Pancreas (tissue), 10 donors: ENCODE results near the gene POLR1E. TPM values are rescaled to one million over a fixed set of nuclear protein-coding genes. Genes with fewer than 3 reads are reported as not detected.

Experiments used
- ATAC-seq, 4 donors: fragments of 200-7000 bp; cut with Tn5 transposase; one replicate each; pipeline versions ENCODE4 v1.8.0 to v1.9.1; 2020; ENCODE audit warnings: mild to moderate bottlenecking in 4 of 4, moderate library complexity in 4 of 4
- DNase-seq, 6 donors: peaks; one replicate each; pipeline ENCODE4 v3.0.0-alpha.2; 2020
- FAIRE-seq: peaks from 2 replicates; lab custom pipeline; 2012; peaks lifted over from hg19 to GRCh38; lab: Jason Lieb, UNC
- H3K27ac ChIP-seq, 4 donors: fragments of 200-600 bp; sonication (generic); 1 replicate in 3 of 4; 2 replicates in 1 of 4; pipeline versions ENCODE4 v1.5.0 to v1.8.0; 2020
- H3K27me3 ChIP-seq, 4 donors: fragments of 200-600 bp; one replicate each; pipeline ENCODE4 v1.8.0; 2021
- H3K36me3 ChIP-seq, 3 donors: fragments of 200-600 bp; sonication (generic) in 1 of 3; one replicate each; pipeline versions ENCODE4 v1.5.0 to v1.8.0; 2020 to 2021
- H3K4me1 ChIP-seq, 3 donors: fragments of 200-600 bp; one replicate each; pipeline ENCODE4 v1.8.0; 2021
- H3K4me3 ChIP-seq, 4 donors: fragments of 200-600 bp; sonication (generic) in 2 of 4; one replicate each; pipeline versions ENCODE4 v1.5.0 to v1.8.0; 2020 to 2021
- H3K9me3 ChIP-seq, 4 donors: fragments of 200-600 bp; one replicate each; pipeline ENCODE4 v1.8.0; 2021
- WGBS, 2 donors: extraction: QIAGEN DNeasy Blood & Tissue Kit; methylation state at CpG; one replicate each; pipeline ENCODE4 v1.1.7; 2013; 5-methylcytosine and 5-hydroxymethylcytosine counted together
- intact Hi-C, 3 donors: fragments of 100-400 bp; cut with DNase I; formaldehyde crosslinking; loops; one replicate each; pipeline versions ENCODE4 v1.11.1 to v1.14.2; 2022
- polyA plus RNA-seq, 2 donors: library from polyadenylated mRNA; stranded (reverse); fragments of 200-250 nt; gene quantifications; one replicate each; pipeline ENCODE4 v1.2.3, GENCODE V29; 2013
- total RNA-seq, 6 donors: library from RNA; stranded (reverse); fragmentation: NEBNext Ultra II Directional in 4 of 6; extraction: Animal tissue kit (Norgen Biotek cat#: 25700) in 4 of 6; gene quantifications; one replicate each; pipeline versions ENCODE4 v1.2.1 to v1.2.4, GENCODE V29; 2021 to 2023
- TF ChIP-seq, protein P1 (sequence below), 4 donors: fragments of 200-600 bp; sonication (generic) in 3 of 4; IDR thresholded peaks; one replicate each; pipeline versions ENCODE4 v1.5.0 to v1.8.0; 2021; ENCODE audit warnings: antibody characterized with exemption in 4 of 4
- donor health status: healthy with polysubstance abuse.
- donor health status: DM: no; HTN: no; CAD: no; lungs with moderate emphysema.
- donor health status: DM: no; HTN: no; CAD: no.
- donor health status: control.
- donor health status: control.
- donor health status: Bipolar disorder and iron deficiency.
- donor health status: DM: yes; HTN: yes; CAD: no.
- donor health status: DM: no; HTN: no; CAD: no.
- donor health status: DM: no; HTN: no; CAD: no.
- donor health status: DM: yes; HTN: yes; CAD: no.

The POLR1E gene
- total and polyA plus RNA-seq, 8 donors = 11.9 to 30.1 (median 17.1) TPM

DNA sequence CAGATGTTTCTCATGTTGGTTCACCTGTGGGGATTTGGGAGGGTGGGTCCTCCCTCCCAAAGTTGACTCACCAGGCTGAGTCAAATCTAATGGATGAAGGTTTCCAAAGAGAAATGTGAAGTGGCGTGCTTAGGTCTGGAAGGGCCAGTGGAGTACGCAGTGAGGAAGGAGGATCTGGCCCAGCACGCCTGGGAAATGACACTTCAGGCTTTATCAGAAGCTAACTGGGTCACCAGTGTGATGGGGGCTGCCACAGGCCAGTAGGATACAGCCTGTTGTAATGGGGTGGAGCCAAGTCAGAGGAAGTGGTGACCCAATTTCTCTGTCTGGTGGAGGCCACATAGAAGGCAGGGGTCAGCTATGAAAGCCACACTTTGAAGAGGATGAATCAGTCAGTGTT, 18.0 kb downstream of the POLR1E start:
- TF ChIP-seq, protein P1, sequence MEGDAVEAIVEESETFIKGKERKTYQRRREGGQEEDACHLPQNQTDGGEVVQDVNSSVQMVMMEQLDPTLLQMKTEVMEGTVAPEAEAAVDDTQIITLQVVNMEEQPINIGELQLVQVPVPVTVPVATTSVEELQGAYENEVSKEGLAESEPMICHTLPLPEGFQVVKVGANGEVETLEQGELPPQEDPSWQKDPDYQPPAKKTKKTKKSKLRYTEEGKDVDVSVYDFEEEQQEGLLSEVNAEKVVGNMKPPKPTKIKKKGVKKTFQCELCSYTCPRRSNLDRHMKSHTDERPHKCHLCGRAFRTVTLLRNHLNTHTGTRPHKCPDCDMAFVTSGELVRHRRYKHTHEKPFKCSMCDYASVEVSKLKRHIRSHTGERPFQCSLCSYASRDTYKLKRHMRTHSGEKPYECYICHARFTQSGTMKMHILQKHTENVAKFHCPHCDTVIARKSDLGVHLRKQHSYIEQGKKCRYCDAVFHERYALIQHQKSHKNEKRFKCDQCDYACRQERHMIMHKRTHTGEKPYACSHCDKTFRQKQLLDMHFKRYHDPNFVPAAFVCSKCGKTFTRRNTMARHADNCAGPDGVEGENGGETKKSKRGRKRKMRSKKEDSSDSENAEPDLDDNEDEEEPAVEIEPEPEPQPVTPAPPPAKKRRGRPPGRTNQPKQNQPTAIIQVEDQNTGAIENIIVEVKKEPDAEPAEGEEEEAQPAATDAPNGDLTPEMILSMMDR (IDR thresholded peaks at IDR 0.05) = no peak
- no peak overlapping the region for H3K4me3 ChIP-seq
- intact Hi-C loops = no loop called here
- H3K36me3 ChIP-seq = peaks cover 0 to 37% (median 7%) of the 10 kb centered on the region in 3 donors
- no peak for FAIRE-seq
- H3K27ac ChIP-seq = no peak overlapping the region
- WGBS, 2 donors = 87 to 91% methylated on average over 3 of the region's 3 CpGs
- no peaks in the 10 kb centered on the region for H3K9me3 ChIP-seq
- ATAC-seq = peak in 1 of 4 donors; percentile 9
- DNase-seq = no peak
- H3K27me3 ChIP-seq = no peaks in the 10 kb centered on the region
- peaks cover 0 to 6% (median 0%) of the 10 kb centered on the region in 3 donors for H3K4me1 ChIP-seq

DNA sequence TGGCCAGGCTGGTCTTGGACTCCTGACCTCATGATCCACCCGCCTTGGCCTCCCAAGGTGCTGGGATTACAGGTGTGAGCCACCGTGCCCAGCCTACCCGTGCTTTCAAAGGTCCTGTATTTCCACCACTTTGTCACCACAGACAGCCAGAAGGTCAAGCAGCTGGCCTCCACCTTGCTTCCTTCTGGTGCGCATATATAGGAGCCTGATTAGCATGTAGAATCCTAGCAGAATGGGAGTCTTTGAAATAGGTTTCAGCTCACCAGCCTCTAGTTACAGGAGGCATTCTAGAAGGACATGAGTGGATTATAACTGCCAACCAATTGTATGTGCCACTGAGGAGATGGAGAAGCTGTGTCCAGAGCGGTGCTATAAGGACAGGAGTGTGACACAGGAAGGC, 18.9 kb downstream of the POLR1E start:
- Histone ChIP-seq H3K4me1 (peaks cover 0 to 6% (median 0%) of the 10 kb centered on the region in 3 donors), H3K27me3 (no peaks in the 10 kb centered on the region), H3K4me3 (no peak overlapping the region), H3K9me3 (no peaks in the 10 kb centered on the region), H3K36me3 (peaks cover 0 to 29% (median 4%) of the 10 kb centered on the region in 3 donors), H3K27ac (no peak overlapping the region)
- intact Hi-C loops = no loop called here
- TF ChIP-seq, protein P1 (IDR thresholded peaks at IDR 0.05) = no peak
- DNase-seq (no peak), FAIRE-seq (no peak), ATAC-seq (no peak)
- 86 to 89% methylated on average over 5 of the region's 5 CpGs for WGBS, 2 donors

DNA sequence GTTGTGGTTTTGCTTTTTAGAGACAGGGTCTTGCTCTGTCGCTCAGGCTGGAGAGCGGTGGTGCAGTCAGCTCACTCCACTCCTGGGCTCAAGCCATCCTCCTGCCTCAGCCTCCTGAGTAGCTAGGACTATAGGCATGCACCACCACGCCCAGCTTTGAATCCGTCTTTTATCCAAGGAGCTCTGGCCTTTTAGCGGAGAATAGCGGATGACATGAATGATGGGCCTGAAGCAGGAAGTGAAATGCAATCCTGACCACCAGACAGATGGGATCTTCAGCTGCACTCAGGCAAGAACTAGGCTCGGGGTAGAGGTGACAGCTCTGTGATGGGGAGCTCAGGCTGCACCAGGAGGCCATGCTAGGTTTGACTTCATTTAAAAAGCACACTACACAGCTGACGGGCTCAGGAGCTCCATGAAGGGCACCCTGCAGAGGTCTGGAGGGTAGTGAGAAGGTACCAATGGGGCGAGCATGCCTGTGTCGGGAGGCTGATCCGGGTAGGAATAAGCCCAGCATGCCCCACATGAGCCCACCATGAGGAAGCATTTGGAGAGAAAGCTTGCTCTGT, 21.9 kb downstream of the POLR1E start:
- intact Hi-C loops = no loop called here
- Histone ChIP-seq H3K36me3 (peaks cover 0 to 15% (median 0%) of the 10 kb centered on the region in 3 donors), H3K4me1 (no peaks in the 10 kb centered on the region), H3K27me3 (no peaks in the 10 kb centered on the region), H3K4me3 (no peak overlapping the region), H3K27ac (no peak overlapping the region), H3K9me3 (no peaks in the 10 kb centered on the region)
- WGBS, 2 donors = 94 to 98% methylated on average over 11 of the region's 11 CpGs
- no peak for ATAC-seq
- no peak for FAIRE-seq
- TF ChIP-seq, protein P1 (IDR thresholded peaks at IDR 0.05) = no peak
- DNase-seq = no peak

DNA sequence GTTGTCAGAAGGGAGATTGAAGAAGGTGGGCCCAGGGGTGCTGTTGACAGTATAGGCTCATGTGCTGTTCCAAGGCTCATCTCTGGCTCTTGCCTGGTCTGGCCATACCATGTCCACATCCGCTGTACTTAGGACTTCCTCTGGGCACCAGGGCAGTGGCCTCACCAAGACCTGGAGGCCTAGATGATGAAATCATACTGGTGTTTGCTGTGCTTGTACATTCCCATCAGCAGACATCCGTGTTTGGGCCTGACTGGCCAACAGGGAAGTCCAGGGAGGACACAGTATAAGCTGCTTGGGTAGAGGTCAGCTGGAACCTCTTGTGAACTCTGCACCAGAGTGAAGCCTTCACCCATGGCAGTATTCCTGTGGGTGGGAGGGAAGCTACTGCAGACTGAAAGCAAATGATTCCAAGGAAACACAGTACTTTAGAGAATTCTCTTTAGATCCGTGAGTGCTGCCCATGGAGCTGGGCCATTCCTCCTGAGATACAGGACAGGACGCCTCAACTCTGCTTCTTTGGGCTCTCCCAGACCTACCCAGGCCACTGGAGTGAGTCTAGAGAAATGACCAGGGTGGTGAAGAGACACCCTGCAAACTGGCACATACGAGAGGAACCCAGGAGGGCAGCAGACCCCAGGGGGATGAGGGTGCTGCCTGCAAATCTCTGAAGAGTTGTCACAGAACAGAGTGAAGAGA, 22.5 kb downstream of the POLR1E start:
- no peaks in the 10 kb centered on the region for H3K27me3 ChIP-seq
- whole genome bisulfite sequencing, 2 donors = 87 to 90% methylated on average over 5 of the region's 5 CpGs
- peaks cover 0 to 9% (median 0%) of the 10 kb centered on the region in 3 donors for H3K36me3 ChIP-seq
- H3K4me1 ChIP-seq = no peaks in the 10 kb centered on the region
- H3K27ac ChIP-seq = no peak overlapping the region
- intact Hi-C loops = no loop called here
- no peak for FAIRE-seq
- no peak overlapping the region for H3K4me3 ChIP-seq
- TF ChIP-seq, protein P1 (IDR thresholded peaks at IDR 0.05) = no peak
- ATAC-seq = peak in 2 of 4 donors; percentile 24 to 27
- no peak for DNase-seq
- no peaks in the 10 kb centered on the region for H3K9me3 ChIP-seq

DNA sequence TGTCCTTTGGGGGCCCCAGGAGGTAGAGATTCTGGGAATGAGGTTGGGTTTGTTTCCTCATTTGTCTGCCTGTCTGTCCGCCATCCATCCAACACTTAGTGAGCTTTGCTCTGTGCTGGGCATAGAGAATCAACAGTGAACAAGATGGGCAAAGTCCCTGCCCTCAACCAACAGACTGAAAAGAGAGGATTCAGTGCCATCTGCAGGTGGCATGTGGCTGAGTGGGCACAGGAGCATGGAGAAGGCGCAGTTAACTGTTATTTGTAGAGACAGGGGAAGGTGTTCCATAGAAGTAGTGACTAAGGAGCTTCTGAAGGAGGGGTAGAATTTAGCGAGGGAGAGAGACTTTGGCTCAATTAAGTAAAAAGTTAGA, 23.1 kb downstream of the POLR1E start:
- 91 to 94% methylated on average over 3 of the region's 3 CpGs for WGBS, 2 donors
- FAIRE-seq = no peak
- Histone ChIP-seq H3K4me3 (no peak overlapping the region), H3K27me3 (no peaks in the 10 kb centered on the region), H3K36me3 (peaks cover 0 to 5% (median 0%) of the 10 kb centered on the region in 3 donors), H3K9me3 (no peaks in the 10 kb centered on the region), H3K4me1 (no peaks in the 10 kb centered on the region), H3K27ac (no peak overlapping the region)
- ATAC-seq = peak in 2 of 4 donors; percentile 34 to 39
- TF ChIP-seq, protein P1 (IDR thresholded peaks at IDR 0.05) = no peak
- intact Hi-C loops = no loop called here
- DNase-seq = no peak
